Endothelial cell of umbilical vein (primary cell): ENCODE measurements around the gene RETSAT. TPM values are rescaled to one million over a fixed set of nuclear protein-coding genes. Genes with fewer than 3 reads are reported as not detected.

ENCODE experiments used
- BruUV-seq: library from RNA; stranded (reverse); fragments of 400-500 nt; replicated peaks from 2 replicates; lab custom pipeline; 2021; lab: Mats Ljungman, UMichigan
- CTCF ChIA-PET: fragments of 300-600, 350-600 bp; sonication (Branson Sonifier 250); formaldehyde crosslinking; loops from one replicate; lab custom pipeline; 2021; ENCODE audit warnings: antibody characterized with exemption, inconsistent platforms; lab: Charles Lee
- POLR2A ChIA-PET: fragments of 300-600, 350-600 bp; sonication (Branson Sonifier 250); formaldehyde crosslinking; loops from one replicate; lab custom pipeline; 2021; ENCODE audit warnings: antibody characterized with exemption, inconsistent platforms; lab: Charles Lee
- DNase-seq: peaks from one replicate; pipeline ENCODE4 v3.0.0-alpha.2; 2011; ENCODE audit warnings: low read depth, low spot score
- FAIRE-seq: peaks from 2 replicates; lab custom pipeline; 2011; peaks lifted over from hg19 to GRCh38; lab: Jason Lieb, UNC
- H2AFZ ChIP-seq: 2 replicates; pipeline ENCODE4 v1.6.0; 2012; ENCODE audit warnings: low read depth, low read length, control low read depth, inconsistent platforms
- H3K27ac ChIP-seq: 2 replicates; pipeline ENCODE4 v1.5.1; 2011; ENCODE audit warnings: low read depth, mild to moderate bottlenecking, control low read depth, low read length, moderate library complexity; ENCODE audit not compliant: insufficient read depth
- H3K27me3 ChIP-seq, 2 experiments: 2 replicates each; pipeline versions ENCODE4 v1.6.0 to v1.6.1; 2011; ENCODE audit warnings: low read length in 2 of 2, mixed read lengths in 1 of 2; ENCODE audit not compliant: control insufficient read depth in 2 of 2, insufficient read depth in 2 of 2
- H3K36me3 ChIP-seq, 2 experiments: 2 replicates in 1 of 2; 3 replicates in 1 of 2; pipeline ENCODE4 v1.5.1; 2011; ENCODE audit warnings: low read length in 2 of 2, mild to moderate bottlenecking in 1 of 2, moderate library complexity in 1 of 2; ENCODE audit not compliant: control insufficient read depth in 2 of 2, insufficient read depth in 2 of 2; ENCODE audit errors: extremely low read depth in 1 of 2
- H3K4me1 ChIP-seq: 3 replicates; pipeline ENCODE4 v1.5.1; 2011; ENCODE audit warnings: mild to moderate bottlenecking, low read length; ENCODE audit not compliant: control insufficient read depth, insufficient read depth; ENCODE audit errors: extremely low read depth
- H3K4me2 ChIP-seq: 2 replicates; pipeline ENCODE4 v1.6.1; 2011; ENCODE audit warnings: low read length, control low read depth, mixed read lengths; ENCODE audit not compliant: insufficient read depth
- H3K4me3 ChIP-seq, 3 experiments: fragments of 200-600 bp in 1 of 3; sonication (generic), shearing (Covaris generic) in 1 of 3; replicated peaks in 1 of 3; 2 replicates each; pipeline ENCODE4 v1.5.1; 2011 to 2016; ENCODE audit warnings: control low read depth in 3 of 3, low read length in 3 of 3, mild to moderate bottlenecking in 2 of 3, inconsistent platforms in 1 of 3, low read depth in 1 of 3, moderate library complexity in 1 of 3; ENCODE audit not compliant: insufficient read depth in 1 of 3
- H3K79me2 ChIP-seq: 2 replicates; pipeline ENCODE4 v1.6.0; 2012; ENCODE audit warnings: low read length, inconsistent platforms; ENCODE audit not compliant: control insufficient read depth, insufficient read depth
- H3K9ac ChIP-seq: replicated peaks from 2 replicates; pipeline ENCODE3; 2011; ENCODE audit warnings: low read length, control low read depth; ENCODE audit not compliant: insufficient read depth; ENCODE audit errors: extremely low read depth
- H3K9me1 ChIP-seq: replicated peaks from 3 replicates; pipeline ENCODE4 v1.6.0; 2011; ENCODE audit warnings: mild to moderate bottlenecking, low read length; ENCODE audit not compliant: control insufficient read depth, insufficient read depth; ENCODE audit errors: extremely low read depth
- H3K9me3 ChIP-seq: replicated peaks from 2 replicates; pipeline ENCODE4 v1.5.1; 2012; ENCODE audit warnings: low read length, inconsistent platforms; ENCODE audit not compliant: control insufficient read depth, insufficient read depth
- H4K20me1 ChIP-seq: replicated peaks from 2 replicates; pipeline ENCODE3; 2011; ENCODE audit warnings: mild to moderate bottlenecking, low read length; ENCODE audit not compliant: control insufficient read depth, insufficient read depth; ENCODE audit errors: extremely low read depth
- EZH2 ChIP-seq: IDR thresholded peaks from 2 replicates; pipeline ENCODE4 v1.6.1; 2012; ENCODE audit warnings: borderline replicate concordance, low read depth, mild to moderate bottlenecking, moderate library complexity, low read length, inconsistent platforms; ENCODE audit not compliant: severe bottlenecking
- GATA2 ChIP-seq: IDR thresholded peaks from 2 replicates; pipeline ENCODE4 v1.7.0; 2011; ENCODE audit warnings: low read depth, mild to moderate bottlenecking, moderate library complexity, mixed read lengths, low read length; ENCODE audit not compliant: insufficient read length, insufficient read depth
- JUN ChIP-seq: IDR thresholded peaks from 2 replicates; pipeline ENCODE4 v1.6.1; 2011; ENCODE audit warnings: borderline replicate concordance, low read depth; ENCODE audit not compliant: insufficient read length, insufficient read depth
- POLR2A ChIP-seq: IDR thresholded peaks from 2 replicates; pipeline ENCODE4 v1.6.1; 2012; ENCODE audit warnings: low read depth, mild to moderate bottlenecking, control low read depth, low read length
- POLR2AphosphoS5 ChIP-seq: IDR thresholded peaks from 2 replicates; pipeline ENCODE4 v1.6.1; 2012; ENCODE audit warnings: low read depth, mild to moderate bottlenecking, control low read depth, low read length, moderate library complexity; ENCODE audit not compliant: insufficient read depth
- dilution Hi-C: fragments of 300-500 bp; cut with MboI; formaldehyde crosslinking; loops from one replicate; pipeline ENCODE4 v1.15.0; 2019; ENCODE audit warnings: low sequenced_read_pairs; ENCODE audit not compliant: extremely low pct_ligation_motif_present
- intact Hi-C: fragments of 100-400 bp; cut with micrococcal nuclease; formaldehyde crosslinking; loops from one replicate; pipeline ENCODE4 v1.10.0; 2022
- polyA plus RNA-seq, 4 experiments: library from polyadenylated mRNA; depleted of rRNA in 3 of 4; stranded (reverse) in 3 of 4; unstranded in 1 of 4; fragments of >200 nt; gene quantifications; 2 replicates each; pipeline versions ENCODE4 v1.2.1 to v1.2.3, GENCODE V29; 2011 to 2012; ENCODE audit warnings: missing spikeins in 1 of 4
- total RNA-seq: library from RNA; stranded (reverse); gene quantifications from 2 replicates; pipeline ENCODE4 v1.2.3, GENCODE V29; 2021
- TF ChIP-seq, protein P1 (sequence below), 2 donors: IDR thresholded peaks; 1 replicate in 1 of 2; 2 replicates in 1 of 2; pipeline ENCODE4 v1.5.1; 2011; ENCODE audit warnings: low read length in 2 of 2, mild to moderate bottlenecking in 2 of 2, moderate library complexity in 2 of 2, control low read depth in 1 of 2, inconsistent platforms in 1 of 2, low read depth in 1 of 2; ENCODE audit not compliant: insufficient read depth in 1 of 2; ENCODE audit errors: extremely low read depth in 1 of 2

Gene RETSAT
- total and polyA plus RNA-seq, 2 donors (not counting 3 experiments of a cell fraction or from before 2014, with no cell fraction given), result 43.8 to 59.1 TPM

DNA sequence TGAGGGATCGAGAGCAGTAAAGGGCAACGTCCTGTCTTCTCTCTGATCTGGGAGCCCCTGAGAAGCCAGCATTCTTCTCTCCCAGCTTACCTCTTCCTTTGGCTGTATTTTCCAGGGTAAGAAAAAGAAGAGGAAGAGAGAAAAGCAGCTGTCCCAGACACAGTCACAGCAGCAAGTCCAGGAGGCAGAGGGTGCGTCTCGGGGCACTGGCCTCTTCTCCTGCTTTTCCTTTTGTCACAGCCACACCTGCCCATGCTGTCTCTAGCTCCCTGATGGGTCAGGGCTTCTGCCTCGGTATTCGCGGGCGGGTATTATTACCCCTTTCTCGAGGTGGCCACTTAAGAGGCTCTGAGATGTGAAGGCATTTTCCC is 46.8 kb downstream of the RETSAT start:
- peaks cover 3 to 11% of the 10 kb centered on the region in 2 experiments for H3K36me3 ChIP-seq
- no peak overlapping the region for H3K4me2 ChIP-seq
- H3K79me2 ChIP-seq, result no peaks in the 10 kb centered on the region
- intact Hi-C loops (no loop called here), dilution Hi-C loops (no loop called here)
- H3K9ac ChIP-seq, result no peak overlapping the region
- peaks cover 9% of the 10 kb centered on the region for H3K4me1 ChIP-seq
- no peaks in the 10 kb centered on the region for H4K20me1 ChIP-seq
- H2AFZ ChIP-seq, result no peak overlapping the region
- no TSS peak for BruUV-seq
- ChIA-PET POLR2A (no interaction called here), CTCF (no interaction called here)
- no peaks in the 10 kb centered on the region for H3K9me1 ChIP-seq
- no peak for FAIRE-seq
- no peaks in the 10 kb centered on the region for H3K27me3 ChIP-seq
- H3K4me3 ChIP-seq, result no peak overlapping the region
- H3K9me3 ChIP-seq, result no peaks in the 10 kb centered on the region
- no peak for DNase-seq
- no peak for TF ChIP-seq EZH2
- no peak for TF ChIP-seq JUN
- TF ChIP-seq POLR2AphosphoS5, result no peak
- TF ChIP-seq POLR2A, result no peak
- TF ChIP-seq GATA2, result no peak
- TF ChIP-seq, protein P1, sequence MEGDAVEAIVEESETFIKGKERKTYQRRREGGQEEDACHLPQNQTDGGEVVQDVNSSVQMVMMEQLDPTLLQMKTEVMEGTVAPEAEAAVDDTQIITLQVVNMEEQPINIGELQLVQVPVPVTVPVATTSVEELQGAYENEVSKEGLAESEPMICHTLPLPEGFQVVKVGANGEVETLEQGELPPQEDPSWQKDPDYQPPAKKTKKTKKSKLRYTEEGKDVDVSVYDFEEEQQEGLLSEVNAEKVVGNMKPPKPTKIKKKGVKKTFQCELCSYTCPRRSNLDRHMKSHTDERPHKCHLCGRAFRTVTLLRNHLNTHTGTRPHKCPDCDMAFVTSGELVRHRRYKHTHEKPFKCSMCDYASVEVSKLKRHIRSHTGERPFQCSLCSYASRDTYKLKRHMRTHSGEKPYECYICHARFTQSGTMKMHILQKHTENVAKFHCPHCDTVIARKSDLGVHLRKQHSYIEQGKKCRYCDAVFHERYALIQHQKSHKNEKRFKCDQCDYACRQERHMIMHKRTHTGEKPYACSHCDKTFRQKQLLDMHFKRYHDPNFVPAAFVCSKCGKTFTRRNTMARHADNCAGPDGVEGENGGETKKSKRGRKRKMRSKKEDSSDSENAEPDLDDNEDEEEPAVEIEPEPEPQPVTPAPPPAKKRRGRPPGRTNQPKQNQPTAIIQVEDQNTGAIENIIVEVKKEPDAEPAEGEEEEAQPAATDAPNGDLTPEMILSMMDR (IDR thresholded peaks at IDR 0.05; ENCODE audit: extremely low read depth in 1 of 2, insufficient read depth in 1 of 2, low read depth in 1 of 2, low read length in 2 of 2), result no peak
- H3K27ac ChIP-seq, result no peak overlapping the region
